OCI-LY3 (cell line): Measurements from ENCODE around the gene C1RL.

Experiments
- EZH2phosphoT487 ChIP-seq: fragments of 200-600 bp; shearing (Covaris generic); IDR thresholded peaks from 2 replicates; pipeline ENCODE4 v1.6.1; 2018; ENCODE audit warnings: antibody characterized with exemption, mixed run types, low read depth
- TF ChIP-seq, protein P1 (sequence below): fragments of 200-600, 300-600 bp; sonication (generic); IDR thresholded peaks from 2 replicates; pipeline ENCODE4 v1.5.1; 2014; ENCODE audit warnings: antibody characterized with exemption, low read length, low read depth

DNA sequence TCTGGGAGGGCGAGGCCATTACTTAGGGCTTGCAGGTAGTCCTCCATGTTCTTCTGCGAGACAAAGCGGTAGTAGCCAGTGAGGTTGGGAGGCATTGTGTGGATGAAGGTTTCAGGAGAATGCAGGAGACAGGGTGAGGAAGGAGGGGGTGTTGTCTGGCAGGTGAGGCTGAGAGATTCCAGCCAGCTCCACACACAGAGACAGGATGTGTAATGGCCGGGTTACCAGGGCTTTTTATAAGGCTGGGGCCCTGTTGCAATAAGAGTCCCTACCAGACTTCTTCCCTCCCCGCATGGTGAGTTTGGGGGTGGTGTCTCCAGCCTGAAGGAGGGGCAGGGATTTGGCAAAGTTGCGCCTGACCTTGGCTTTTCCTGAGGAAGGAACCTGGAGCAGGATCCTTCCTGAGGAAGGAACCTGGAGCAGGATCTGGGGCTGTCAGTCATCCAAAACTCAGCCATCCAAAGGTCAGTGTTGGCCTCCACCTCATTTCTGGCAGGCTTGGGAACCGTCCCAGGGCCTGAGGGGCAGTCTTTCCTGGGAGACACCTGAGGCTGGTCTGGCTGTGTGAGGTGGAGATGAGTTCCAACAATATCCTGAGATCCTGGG lies 19.8 kb upstream of the C1RL start, which contains the start of gene RBP5:
- TF ChIP-seq, protein P1, sequence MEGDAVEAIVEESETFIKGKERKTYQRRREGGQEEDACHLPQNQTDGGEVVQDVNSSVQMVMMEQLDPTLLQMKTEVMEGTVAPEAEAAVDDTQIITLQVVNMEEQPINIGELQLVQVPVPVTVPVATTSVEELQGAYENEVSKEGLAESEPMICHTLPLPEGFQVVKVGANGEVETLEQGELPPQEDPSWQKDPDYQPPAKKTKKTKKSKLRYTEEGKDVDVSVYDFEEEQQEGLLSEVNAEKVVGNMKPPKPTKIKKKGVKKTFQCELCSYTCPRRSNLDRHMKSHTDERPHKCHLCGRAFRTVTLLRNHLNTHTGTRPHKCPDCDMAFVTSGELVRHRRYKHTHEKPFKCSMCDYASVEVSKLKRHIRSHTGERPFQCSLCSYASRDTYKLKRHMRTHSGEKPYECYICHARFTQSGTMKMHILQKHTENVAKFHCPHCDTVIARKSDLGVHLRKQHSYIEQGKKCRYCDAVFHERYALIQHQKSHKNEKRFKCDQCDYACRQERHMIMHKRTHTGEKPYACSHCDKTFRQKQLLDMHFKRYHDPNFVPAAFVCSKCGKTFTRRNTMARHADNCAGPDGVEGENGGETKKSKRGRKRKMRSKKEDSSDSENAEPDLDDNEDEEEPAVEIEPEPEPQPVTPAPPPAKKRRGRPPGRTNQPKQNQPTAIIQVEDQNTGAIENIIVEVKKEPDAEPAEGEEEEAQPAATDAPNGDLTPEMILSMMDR = no peak
- TF ChIP-seq EZH2phosphoT487 = no peak
